Urothelium cell line (cell line): Measurements from ENCODE around the gene AP3S2.
A peak's percentile ranks its signal among the peaks of the same experiment; 100 is the strongest.
"Not testable (repeated sequence)": the region's sequence is repeated elsewhere in the genome, so short reads cannot be mapped to it uniquely, and the experiment has no call there.

Experiments used
- DNase-seq: peaks from one replicate; pipeline ENCODE4 v3.0.0; 2011; ENCODE audit warnings: low spot score, mixed read lengths
- FAIRE-seq: peaks from 2 replicates; lab custom pipeline; 2011; peaks lifted over from hg19 to GRCh38; lab: Jason Lieb, UNC

The AP3S2 gene

GRCh38 chr15:89836267-89837133 is 57.3 kb downstream of the AP3S2 start:
- FAIRE-seq (no peak), DNase-seq (peak; percentile 75)

DNA sequence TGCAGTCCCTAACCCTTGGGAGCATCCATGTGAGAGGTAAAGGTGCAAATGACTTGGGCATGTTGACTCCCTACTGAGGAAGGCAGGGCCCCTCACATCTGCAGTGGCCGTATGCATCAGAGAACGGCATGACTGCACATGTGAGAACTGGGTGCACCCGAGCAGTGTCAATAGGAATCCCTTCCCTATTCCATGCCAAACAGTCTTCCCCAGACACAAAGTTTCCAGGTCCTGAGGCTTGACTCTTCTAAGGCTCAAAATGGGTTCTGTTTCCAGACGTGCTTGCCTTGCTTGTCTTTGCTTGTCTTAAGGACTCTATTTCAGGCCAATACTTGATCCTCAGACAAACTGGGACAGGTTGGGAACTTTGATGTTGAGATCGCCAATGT is 58.6 kb downstream of the AP3S2 start:
- FAIRE-seq: no peak
- no peak for DNase-seq

DNA sequence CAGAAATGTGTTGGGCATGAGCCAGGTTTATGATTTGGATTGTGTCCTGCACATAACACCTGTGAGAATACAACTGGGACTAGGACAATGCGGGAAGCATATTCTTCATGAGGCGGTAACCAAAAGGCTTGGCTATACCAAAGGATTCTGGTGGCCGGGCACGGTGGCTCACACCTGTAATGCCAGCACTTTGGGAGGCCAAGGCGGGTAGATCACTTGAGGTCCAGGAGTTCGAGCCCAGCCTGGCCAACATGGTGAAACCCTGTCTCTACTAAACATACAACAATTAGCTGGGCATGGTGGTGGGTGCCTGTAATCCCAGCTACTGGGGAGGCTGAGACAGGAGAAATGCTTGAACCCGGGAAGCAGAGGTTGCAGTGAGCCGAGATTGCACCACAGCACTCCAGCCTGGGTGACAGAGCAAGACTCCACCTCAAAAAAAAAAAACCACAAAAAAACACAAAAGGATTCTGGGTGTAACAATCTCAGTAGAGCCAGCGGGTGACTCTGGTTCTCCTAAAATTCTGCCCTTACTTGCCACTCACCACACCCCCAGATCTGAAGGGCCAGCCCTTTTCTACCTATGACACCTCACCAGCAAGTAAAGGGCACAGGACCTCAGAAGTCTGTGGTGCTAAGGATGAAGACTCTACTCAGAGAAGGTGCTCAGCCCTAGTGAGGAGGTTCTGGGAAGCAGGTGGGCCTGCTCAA is 59.2 kb downstream of the AP3S2 start:
- FAIRE-seq: not testable (repeated sequence)

GRCh38 chr15:89833966-89834365 is 59.8 kb downstream of the AP3S2 start:
- DNase-seq: no peak
- FAIRE-seq: no peak

More for the DNA sequence above, 59.2 kb downstream of the AP3S2 start:
- not testable (repeated sequence) for DNase-seq

GRCh38 chr15:89830639-89831038 is 63.2 kb downstream of the AP3S2 start:
- no peak for DNase-seq
- no peak for FAIRE-seq

GRCh38 chr15:89829616-89830440 is 64.0 kb downstream of the AP3S2 start:
- FAIRE-seq (no peak), DNase-seq (no peak)

DNA sequence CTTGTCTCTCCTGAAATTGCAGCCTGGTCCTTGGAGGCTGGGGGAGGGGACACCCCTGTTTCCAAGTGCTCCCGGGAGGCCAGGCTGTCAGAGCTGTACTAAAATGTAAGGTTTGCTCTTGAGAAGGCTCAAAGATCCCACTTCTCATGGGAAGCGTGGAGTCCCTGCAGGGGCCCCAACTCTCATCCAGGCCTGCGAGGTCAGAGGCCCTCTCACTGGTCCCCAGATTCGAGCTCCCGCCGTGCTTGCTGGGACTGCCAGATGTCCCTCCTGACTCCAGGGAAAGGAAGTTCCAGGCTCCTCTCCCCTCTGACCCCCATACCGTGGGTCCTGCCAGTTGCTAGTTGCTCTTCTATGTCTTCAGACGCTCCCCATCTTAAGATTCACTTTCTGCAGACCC is 64.6 kb downstream of the AP3S2 start:
- FAIRE-seq: no peak
- no peak for DNase-seq

GRCh38 chr15:89828281-89829145 is 65.3 kb downstream of the AP3S2 start:
- DNase-seq (no peak), FAIRE-seq (no peak)

DNA sequence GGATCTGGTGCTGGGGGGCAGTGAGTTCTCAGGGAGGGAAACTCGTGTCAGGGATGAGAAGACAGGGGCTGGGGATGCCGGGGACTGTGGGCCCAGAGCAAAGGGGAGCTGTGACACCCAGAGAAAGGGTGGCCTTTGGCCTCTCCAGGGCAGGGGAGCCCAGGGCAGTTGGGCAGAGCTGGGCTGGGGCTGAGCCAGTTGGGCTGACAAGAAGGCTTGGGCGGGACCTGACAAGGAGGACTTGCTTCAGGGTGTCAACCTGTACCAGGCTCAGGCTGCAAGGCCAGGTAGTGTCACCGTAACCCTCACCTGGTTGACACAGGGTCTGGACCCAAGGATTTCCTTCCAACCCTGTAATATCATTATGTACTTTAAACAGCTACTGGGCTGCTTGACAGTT is 66.0 kb downstream of the AP3S2 start:
- DNase-seq: no peak
- no peak for FAIRE-seq

DNA sequence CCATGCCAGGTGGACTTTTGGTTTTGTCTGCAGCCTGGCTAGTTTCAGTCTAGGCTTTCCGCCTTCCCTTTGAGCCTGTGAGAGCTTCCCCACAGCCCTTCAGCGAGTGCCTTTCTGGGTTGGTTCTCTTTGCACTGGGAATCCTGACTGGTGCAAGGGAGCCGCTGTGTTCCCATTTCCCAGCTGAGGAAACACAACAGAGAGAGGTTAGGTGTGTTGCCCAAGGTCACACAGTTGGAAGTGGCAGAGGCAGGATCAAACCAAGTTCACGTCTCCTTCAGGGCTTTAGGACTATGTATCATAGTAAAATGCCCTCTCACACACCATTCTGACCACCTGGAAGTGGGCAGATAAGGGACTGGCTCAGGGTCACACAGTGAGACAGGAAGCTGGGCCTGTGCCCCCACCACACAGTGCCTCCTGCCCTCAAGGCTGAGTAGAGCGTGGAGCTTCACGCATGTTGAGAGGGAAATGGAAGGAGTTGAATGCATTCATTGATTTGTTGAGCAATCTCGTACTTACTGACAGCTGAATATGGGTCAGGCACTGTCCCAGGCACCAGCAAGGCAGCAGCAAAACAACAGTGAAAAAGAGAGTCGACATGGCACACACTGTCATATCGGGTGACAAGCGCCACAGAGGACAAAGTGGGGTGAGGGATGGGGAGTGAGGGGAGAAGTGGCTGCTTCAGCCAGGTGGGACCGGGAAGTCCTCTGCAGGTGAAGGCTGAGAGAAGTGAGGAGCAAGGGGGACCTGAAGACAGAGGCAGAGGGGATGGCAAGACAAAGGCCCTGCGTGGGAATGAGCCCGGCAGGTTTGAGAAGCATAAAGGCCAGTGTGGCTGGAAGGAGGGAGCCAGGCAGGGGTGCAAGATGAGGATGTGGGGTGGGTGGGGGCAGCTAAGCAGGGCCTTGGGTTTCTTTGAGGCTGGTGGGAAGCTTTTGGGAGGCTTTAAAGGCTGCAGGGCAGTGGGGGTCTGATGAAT is 66.8 kb downstream of the AP3S2 start:
- no peak for DNase-seq
- no peak for FAIRE-seq

- FAIRE-seq (no peak), DNase-seq (no peak)
Measured at GRCh38 chr15:89825271-89825940, 68.4 kb downstream of the AP3S2 start.

DNA sequence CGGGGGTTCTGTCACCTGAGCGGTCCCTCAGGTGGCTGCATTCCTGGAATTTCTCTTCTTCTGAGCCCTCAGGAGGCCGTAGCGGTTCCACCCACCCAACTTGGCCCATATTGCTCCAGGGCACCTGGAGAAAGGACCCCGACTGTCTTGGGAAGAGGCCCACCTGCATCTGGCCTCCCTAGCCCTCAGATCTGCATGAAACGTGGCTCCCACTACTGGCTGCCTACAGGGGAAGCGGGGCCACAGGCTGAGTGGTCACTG is 69.3 kb downstream of the AP3S2 start:
- DNase-seq: no peak
- FAIRE-seq: no peak

DNA sequence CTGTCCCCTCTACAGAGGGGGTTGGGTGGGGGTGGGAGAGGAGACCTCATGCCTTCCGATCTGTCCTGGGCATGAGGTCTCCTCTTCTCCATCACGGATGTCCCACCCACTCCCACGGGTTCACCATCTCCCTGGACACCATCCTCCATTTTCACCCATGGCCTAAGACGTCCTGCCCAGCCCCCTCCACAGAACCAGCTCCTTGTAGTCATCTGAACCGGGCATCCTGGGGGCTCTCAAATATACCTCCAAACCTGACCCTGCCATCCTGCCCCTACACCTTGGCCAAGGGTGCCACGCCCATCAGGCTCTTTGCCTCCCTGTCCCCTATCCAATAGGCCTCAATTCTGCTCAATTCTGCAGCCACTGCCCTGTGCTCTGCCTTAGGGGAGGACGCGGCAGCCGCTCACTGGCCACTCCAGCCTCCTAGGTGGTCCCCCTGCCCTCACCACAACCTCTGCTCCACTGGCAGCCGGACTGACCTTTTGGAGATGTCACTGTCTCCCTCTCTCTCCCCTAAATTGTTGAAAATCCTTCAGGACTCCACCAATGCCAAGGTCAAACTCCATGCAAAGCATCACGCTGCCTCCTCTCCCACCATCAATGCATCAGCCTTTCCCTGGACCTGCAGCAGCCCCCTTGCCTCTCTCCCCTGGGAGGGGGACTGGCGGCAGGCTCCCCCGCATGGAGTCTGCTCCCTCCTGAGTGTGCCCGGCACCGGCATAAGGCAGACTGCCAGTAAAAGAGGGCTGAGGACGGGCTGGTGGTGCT is 69.8 kb downstream of the AP3S2 start:
- no peak for DNase-seq
- no peak for FAIRE-seq

DNA sequence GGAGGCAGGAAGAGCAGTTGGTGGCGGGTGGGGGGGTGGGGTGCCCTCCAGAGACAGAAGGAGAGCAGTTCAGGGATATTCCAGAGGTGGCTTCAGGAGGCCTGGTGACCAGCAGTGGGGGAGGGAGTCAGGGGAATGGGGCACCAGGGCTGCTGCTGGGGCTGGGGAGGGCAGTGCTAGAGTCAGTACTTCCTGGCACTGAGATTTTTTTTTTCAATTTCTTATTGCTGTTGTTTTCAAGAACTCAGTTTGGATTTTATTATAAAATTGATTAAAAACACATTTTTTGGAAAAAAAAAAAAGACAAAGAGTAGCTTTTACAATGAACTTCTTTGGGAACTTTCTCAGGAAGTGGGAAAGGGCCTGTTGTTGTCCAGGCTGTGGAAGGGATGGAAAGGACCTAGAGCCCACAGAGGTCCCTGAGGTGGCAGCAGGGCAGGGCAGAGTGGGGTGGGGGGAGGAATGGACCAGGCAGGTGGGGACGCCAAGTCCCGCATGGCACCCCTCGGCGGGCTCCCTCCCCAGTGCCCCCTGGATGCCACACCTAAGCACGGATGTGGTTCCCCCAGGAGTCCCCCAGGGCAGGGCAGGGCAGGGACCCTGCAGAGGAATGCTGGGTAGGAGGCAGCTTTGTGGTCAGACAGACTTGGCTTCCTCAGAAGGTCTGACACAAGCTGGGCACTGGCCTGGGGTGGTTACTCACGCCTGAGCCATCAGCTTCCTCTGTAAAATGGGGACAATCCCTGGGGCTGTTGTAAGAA is 70.7 kb downstream of the AP3S2 start:
- FAIRE-seq (peak; percentile 86), DNase-seq (peak; percentile 43)

- no peak for FAIRE-seq
Measured at GRCh38 chr15:89822611-89822950, 71.2 kb downstream of the AP3S2 start.

GRCh38 chr15:89822026-89822425 is 71.8 kb downstream of the AP3S2 start:
- no peak for DNase-seq
- no peak for FAIRE-seq

More at GRCh38 chr15:89822611-89822950, 71.2 kb downstream of the AP3S2 start:
- no peak for DNase-seq
